MCF 10A (cell line): ENCODE data around the gene SFN. TPM values are rescaled to one million over a fixed set of nuclear protein-coding genes. Genes with fewer than 3 reads are reported as not detected.
A peak's percentile ranks its signal among the peaks of the same experiment; 100 is the strongest.

Experiments used
- BruUV-seq: library from RNA; stranded (reverse); fragments of 400-500 nt; replicated peaks from 2 replicates; lab custom pipeline; 2021; lab: Mats Ljungman, UMichigan
- CTCF ChIA-PET: fragments of 300-600 bp; sonication (Branson Sonifier 250); formaldehyde crosslinking; extraction: SDS; loops from one replicate; lab custom pipeline; 2021; ENCODE audit warnings: antibody characterized with exemption, inconsistent platforms; lab: Yijun Ruan, JAX
- POLR2A ChIA-PET: fragments of 300-600, 350-650 bp; sonication (Branson Sonifier 250); formaldehyde crosslinking; extraction: SDS; loops from one replicate; lab custom pipeline; 2020; ENCODE audit warnings: antibody characterized with exemption, inconsistent platforms; lab: Yijun Ruan, JAX
- DNase-seq: peaks from one replicate; pipeline ENCODE4 v3.0.0-alpha.2; 2018; ENCODE audit not compliant: unreplicated experiment
- H3K27ac Mint-ChIP-seq: one replicate; pipeline ENCODE4 v1.8.0; 2022; ENCODE audit warnings: mild to moderate bottlenecking, low read depth, mixed read lengths; ENCODE audit not compliant: unreplicated experiment
- H3K27me3 Mint-ChIP-seq: one replicate; pipeline ENCODE4 v1.8.0; 2022; ENCODE audit warnings: mixed read lengths; ENCODE audit not compliant: insufficient read depth, unreplicated experiment
- H3K36me3 Mint-ChIP-seq: one replicate; pipeline ENCODE4 v1.8.0; 2022; ENCODE audit warnings: mild to moderate bottlenecking, moderate library complexity, mixed read lengths; ENCODE audit not compliant: insufficient read depth, unreplicated experiment
- H3K4me1 Mint-ChIP-seq: one replicate; pipeline ENCODE4 v1.8.0; 2022; ENCODE audit warnings: mixed read lengths; ENCODE audit not compliant: insufficient read depth, unreplicated experiment
- H3K4me3 Mint-ChIP-seq: one replicate; pipeline ENCODE4 v1.8.0; 2022; ENCODE audit warnings: mild to moderate bottlenecking, moderate library complexity, mixed read lengths; ENCODE audit not compliant: unreplicated experiment
- H3K9me3 Mint-ChIP-seq: one replicate; pipeline ENCODE4 v1.8.0; 2022; ENCODE audit warnings: mixed read lengths; ENCODE audit not compliant: unreplicated experiment
- intact Hi-C: fragments of 100-400 bp; cut with micrococcal nuclease; formaldehyde crosslinking; loops from 2 replicates; pipeline ENCODE4 v1.14.1; 2022
- total RNA-seq: library from RNA; stranded (reverse); gene quantifications from 2 replicates; pipeline ENCODE4 v1.2.3, GENCODE V29; 2022
- TF ChIP-seq, protein P1 (sequence below): fragments of 200-600 bp; IDR thresholded peaks from one replicate; pipeline ENCODE4 v1.8.0; 2022; ENCODE audit warnings: antibody characterized with exemption, mild to moderate bottlenecking; ENCODE audit not compliant: unreplicated experiment

Gene SFN
- total RNA-seq, 1 experiment from 2014 or later = 337 TPM

- H3K27me3 Mint-ChIP-seq = no peaks in the 10 kb centered on the region
- POLR2A ChIA-PET = interaction anchor here (0.6 to 6.4 kb wide), 8 partner anchors 10 to 358 kb away, joined by 3 to 103 read pairs (median 4); partner anchors contain the start of genes GPATCH3 and SFN
- H3K9me3 Mint-ChIP-seq = no peaks in the 10 kb centered on the region
- H3K4me3 Mint-ChIP-seq = no peak overlapping the region
- intact Hi-C loops = loop anchor here (2.0 kb wide), 1 partner anchor 34 kb away; no protein-coding TSS in a partner anchor
- DNase-seq = peak; percentile 48
- TF ChIP-seq, protein P1, sequence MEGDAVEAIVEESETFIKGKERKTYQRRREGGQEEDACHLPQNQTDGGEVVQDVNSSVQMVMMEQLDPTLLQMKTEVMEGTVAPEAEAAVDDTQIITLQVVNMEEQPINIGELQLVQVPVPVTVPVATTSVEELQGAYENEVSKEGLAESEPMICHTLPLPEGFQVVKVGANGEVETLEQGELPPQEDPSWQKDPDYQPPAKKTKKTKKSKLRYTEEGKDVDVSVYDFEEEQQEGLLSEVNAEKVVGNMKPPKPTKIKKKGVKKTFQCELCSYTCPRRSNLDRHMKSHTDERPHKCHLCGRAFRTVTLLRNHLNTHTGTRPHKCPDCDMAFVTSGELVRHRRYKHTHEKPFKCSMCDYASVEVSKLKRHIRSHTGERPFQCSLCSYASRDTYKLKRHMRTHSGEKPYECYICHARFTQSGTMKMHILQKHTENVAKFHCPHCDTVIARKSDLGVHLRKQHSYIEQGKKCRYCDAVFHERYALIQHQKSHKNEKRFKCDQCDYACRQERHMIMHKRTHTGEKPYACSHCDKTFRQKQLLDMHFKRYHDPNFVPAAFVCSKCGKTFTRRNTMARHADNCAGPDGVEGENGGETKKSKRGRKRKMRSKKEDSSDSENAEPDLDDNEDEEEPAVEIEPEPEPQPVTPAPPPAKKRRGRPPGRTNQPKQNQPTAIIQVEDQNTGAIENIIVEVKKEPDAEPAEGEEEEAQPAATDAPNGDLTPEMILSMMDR = peak; percentile 44
- BruUV-seq = no TSS peak
- H3K4me1 Mint-ChIP-seq = peaks cover 14% of the 10 kb centered on the region
- no peak overlapping the region for H3K27ac Mint-ChIP-seq
- CTCF ChIA-PET = interaction anchor here (0.5 to 3.6 kb wide), 20 partner anchors 9 to 480 kb away, joined by 3 to 19 read pairs (median 4); partner anchors contain the start of gene MAP3K6
- H3K36me3 Mint-ChIP-seq = peaks cover 85% of the 10 kb centered on the region
Measured at GRCh38 chr1:26887125-26887524, 24.2 kb downstream of the SFN start.

DNA sequence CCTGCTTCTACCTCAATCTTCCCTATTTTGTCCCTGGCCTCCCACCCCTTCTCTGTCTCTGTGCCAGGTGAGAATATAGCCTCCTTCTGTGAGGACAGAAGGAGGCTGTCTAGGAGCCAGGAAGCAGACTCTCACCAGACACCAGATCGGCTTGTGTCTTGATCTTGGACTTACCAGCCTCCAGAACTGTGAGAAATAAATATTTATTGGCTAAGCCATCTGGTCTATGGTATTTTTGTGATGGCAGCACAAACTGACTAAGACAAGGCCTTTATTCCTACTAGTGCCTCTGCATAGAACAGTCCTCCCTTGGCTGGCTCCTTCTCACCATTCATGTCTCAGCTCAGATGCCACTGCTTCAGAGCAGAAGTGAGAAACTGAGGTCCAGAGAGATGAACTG lies 25.3 kb downstream of the SFN start:
- Mint-ChIP-seq H3K36me3 (peaks cover 85% of the 10 kb centered on the region), H3K4me1 (peaks cover 14% of the 10 kb centered on the region), H3K27me3 (no peaks in the 10 kb centered on the region), H3K27ac (peak overlapping the region; percentile 93), H3K9me3 (no peaks in the 10 kb centered on the region), H3K4me3 (peak overlapping the region; percentile 91)
- CTCF ChIA-PET = interaction anchor here (0.6 to 3.6 kb wide), 9 partner anchors 11 to 98 kb away, joined by 3 to 19 read pairs (median 3); no protein-coding TSS in a partner anchor
- DNase-seq = no peak
- BruUV-seq = no TSS peak
- POLR2A ChIA-PET = interaction anchor here (0.7 to 6.4 kb wide), 6 partner anchors 12 to 115 kb away, joined by 3 to 103 read pairs (median 29); partner anchors contain the start of genes GPATCH3 and SFN
- intact Hi-C loops = no loop called here
- TF ChIP-seq, protein P1 = no peak

DNA sequence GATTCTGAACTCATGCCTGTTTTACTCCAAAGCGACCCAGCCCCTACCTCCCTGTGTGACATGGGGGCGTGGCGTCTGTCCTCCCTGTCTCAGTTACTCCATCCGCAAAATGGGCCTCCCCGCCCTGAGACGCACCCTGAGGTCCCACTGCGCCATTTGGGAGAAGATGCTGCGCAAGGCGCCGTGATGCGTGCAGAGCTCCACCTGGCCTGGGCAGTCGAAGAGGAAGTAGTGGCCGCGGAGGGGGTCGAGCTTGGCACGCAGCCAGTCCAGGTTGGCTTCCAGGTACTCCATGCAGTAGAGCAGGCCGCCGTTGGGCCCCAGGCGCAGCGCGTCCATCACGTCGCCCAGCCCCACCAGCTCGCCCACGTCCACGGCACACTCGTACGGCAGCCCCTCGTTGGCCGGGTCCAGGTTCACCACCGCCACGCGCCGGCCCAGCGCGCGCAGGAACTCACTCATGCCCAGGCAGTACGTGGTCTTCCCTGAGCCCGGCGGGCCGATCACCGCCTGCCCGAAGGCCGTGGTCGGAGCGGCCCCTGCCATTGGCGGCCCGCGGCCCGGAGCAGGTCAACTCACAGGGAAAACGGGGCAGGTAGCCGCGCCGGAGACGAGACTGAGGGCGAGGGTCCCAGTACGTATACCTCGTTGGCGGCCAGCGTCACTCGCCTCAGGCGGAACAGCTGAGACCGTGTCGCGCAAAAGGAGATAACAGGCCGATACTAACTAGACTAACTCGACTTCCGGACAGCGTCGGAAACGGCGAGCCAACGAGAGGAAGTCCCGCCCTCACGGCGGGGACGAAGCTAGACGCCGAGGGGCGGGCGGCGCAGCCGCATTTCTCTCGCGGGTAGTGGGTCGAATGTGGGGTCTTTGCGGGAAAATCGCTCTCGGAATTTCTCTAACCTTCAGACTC lies 26.9 kb downstream of the SFN start, which contains the start of gene GPN2:
GPN2 (minus strand) TSS at position 733 of the 916 bp plus-strand sequence; CDS start at position 546, 187 bp downstream.
- H3K36me3 Mint-ChIP-seq = peaks cover 85% of the 10 kb centered on the region
- POLR2A ChIA-PET = interaction anchor here (0.5 to 6.4 kb wide), 20 partner anchors 11 to 810 kb away, joined by 3 to 103 read pairs (median 4); partner anchors contain the start of genes GPATCH3, KDF1, NUDC and SFN
- H3K27me3 Mint-ChIP-seq = no peaks in the 10 kb centered on the region
- H3K4me3 Mint-ChIP-seq = peak within 1 kb of the TSS; percentile 91
- BruUV-seq = no TSS peak
- intact Hi-C loops = no loop called here
- no peaks in the 10 kb centered on the region for H3K9me3 Mint-ChIP-seq
- DNase-seq = peak; percentile 75
- TF ChIP-seq, protein P1 = no peak
- peak within 1 kb of the TSS; percentile 93 for H3K27ac Mint-ChIP-seq
- peaks cover 23% of the 10 kb centered on the region for H3K4me1 Mint-ChIP-seq
- CTCF ChIA-PET = interaction anchor here (0.6 to 3.6 kb wide), 10 partner anchors 9 to 124 kb away, joined by 3 to 19 read pairs (median 3); no protein-coding TSS in a partner anchor

GRCh38 chr1:26890467-26890796 lies 27.5 kb downstream of the SFN start:
- no TSS peak for BruUV-seq
- no peaks in the 10 kb centered on the region for H3K27me3 Mint-ChIP-seq
- intact Hi-C loops = no loop called here
- peaks cover 29% of the 10 kb centered on the region for H3K4me1 Mint-ChIP-seq
- H3K9me3 Mint-ChIP-seq = no peaks in the 10 kb centered on the region
- peak overlapping the region; percentile 93 for H3K27ac Mint-ChIP-seq
- TF ChIP-seq, protein P1 = no peak
- no peak for DNase-seq
- ChIA-PET POLR2A (interaction anchor here (0.5 to 6.4 kb wide), 17 partner anchors 10 to 811 kb away, joined by 3 to 103 read pairs (median 5); partner anchors contain the start of genes GPATCH3, KDF1, NUDC and SFN), CTCF (interaction anchor here (0.6 to 1.2 kb wide), 5 partner anchors 9 to 288 kb away, joined by 3 to 4 read pairs (median 3); no protein-coding TSS in a partner anchor)
- peaks cover 85% of the 10 kb centered on the region for H3K36me3 Mint-ChIP-seq
- H3K4me3 Mint-ChIP-seq = peak overlapping the region; percentile 91
